ENCODE data around the gene MIGA2.
A peak's percentile ranks its signal among the peaks of the same experiment; 100 is the strongest.

Gene MIGA2

DNA sequence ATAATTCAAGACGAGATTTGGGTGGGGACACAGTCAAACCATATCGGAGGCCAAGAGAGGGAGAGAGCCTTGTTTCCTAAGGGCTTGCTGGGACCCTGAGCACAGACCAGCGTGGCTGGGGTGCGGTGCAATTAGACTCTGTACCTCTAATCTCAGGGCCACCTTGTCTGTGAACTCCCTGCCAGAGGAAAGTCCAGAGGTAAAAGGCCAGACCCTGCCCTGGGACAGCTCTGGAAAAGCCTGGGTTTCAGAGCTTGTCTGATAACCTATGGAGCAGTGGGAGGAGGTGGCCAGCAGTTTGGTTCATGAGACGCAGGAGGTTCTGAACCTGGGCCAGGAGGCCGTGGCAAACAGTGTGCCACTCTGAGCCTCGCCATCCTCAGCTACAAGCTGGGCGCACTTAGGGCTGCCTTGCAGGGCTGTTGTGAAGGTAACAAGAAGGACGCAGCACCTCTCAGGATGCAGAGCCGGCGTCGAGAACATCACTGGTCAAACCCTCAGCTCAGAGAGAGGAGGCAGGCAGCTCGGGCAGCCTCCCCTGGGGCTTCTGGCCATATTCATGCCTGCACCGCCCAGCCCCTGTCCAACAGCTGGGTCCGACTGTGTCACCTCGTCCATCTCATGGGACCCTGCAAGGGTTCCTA lies 39.7 kb downstream of the MIGA2 start:
- POLR2A ChIA-PET, result no interaction called here

DNA sequence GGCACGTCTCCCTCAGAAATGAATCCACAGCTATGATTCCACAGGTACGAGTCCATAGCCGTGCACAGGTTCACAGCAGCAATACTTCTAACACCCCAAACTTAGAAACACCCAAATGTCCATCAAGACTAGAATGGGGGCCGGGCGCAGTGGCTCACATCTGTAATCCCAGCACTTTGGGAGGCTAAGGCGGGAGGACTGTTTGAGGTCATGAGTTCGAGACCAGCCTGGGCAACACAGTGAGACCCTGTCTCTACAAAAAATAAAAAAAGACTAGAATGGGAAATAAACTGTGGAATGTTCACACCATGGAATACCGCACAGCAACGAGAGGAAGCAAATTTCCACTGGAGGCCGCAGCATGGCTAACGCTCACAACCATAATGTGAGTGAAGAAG lies 40.2 kb downstream of the MIGA2 start:
- H3K36me3 ChIP-seq (ENCODE audit: control insufficient read depth in 2 of 2, insufficient read depth in 1 of 2, low read length in 2 of 2), result no peaks in the 10 kb centered on the region
- POLR2A ChIA-PET, result no interaction called here
- no peaks in the 10 kb centered on the region for H3K9me3 ChIP-seq (ENCODE audit: control insufficient read depth, insufficient read depth, low read depth, low read length)
- CTCF ChIA-PET, result interaction anchor here (1.0 kb wide), 1 partner anchor 148 kb away, joined by 4 read pairs; no protein-coding TSS in a partner anchor
- no peaks in the 10 kb centered on the region for H3K4me1 ChIP-seq (ENCODE audit: control insufficient read depth, insufficient read depth, low read length)
- no peak overlapping the region for H3K4me3 ChIP-seq (ENCODE audit: low read depth, low read length)
- H3K27ac ChIP-seq (ENCODE audit: extremely low read depth, low read depth, low read length), result no peak overlapping the region
- TF ChIP-seq ZNF521 (tag by site-specific recombination; IDR thresholded peaks at IDR 0.05) (no peak), ZNF121 (tag by site-specific recombination; IDR thresholded peaks at IDR 0.05) (peak; percentile 82)

More for the DNA sequence above, 39.7 kb downstream of the MIGA2 start:
- no peak overlapping the region for H3K27ac ChIP-seq (ENCODE audit: extremely low read depth, low read depth, low read length)
- no peaks in the 10 kb centered on the region for H3K36me3 ChIP-seq (ENCODE audit: control insufficient read depth in 2 of 2, insufficient read depth in 1 of 2, low read length in 2 of 2)
- H3K4me1 ChIP-seq (ENCODE audit: control insufficient read depth, insufficient read depth, low read length), result no peaks in the 10 kb centered on the region
- H3K9me3 ChIP-seq (ENCODE audit: control insufficient read depth, insufficient read depth, low read depth, low read length), result no peaks in the 10 kb centered on the region
- TF ChIP-seq, protein P1, sequence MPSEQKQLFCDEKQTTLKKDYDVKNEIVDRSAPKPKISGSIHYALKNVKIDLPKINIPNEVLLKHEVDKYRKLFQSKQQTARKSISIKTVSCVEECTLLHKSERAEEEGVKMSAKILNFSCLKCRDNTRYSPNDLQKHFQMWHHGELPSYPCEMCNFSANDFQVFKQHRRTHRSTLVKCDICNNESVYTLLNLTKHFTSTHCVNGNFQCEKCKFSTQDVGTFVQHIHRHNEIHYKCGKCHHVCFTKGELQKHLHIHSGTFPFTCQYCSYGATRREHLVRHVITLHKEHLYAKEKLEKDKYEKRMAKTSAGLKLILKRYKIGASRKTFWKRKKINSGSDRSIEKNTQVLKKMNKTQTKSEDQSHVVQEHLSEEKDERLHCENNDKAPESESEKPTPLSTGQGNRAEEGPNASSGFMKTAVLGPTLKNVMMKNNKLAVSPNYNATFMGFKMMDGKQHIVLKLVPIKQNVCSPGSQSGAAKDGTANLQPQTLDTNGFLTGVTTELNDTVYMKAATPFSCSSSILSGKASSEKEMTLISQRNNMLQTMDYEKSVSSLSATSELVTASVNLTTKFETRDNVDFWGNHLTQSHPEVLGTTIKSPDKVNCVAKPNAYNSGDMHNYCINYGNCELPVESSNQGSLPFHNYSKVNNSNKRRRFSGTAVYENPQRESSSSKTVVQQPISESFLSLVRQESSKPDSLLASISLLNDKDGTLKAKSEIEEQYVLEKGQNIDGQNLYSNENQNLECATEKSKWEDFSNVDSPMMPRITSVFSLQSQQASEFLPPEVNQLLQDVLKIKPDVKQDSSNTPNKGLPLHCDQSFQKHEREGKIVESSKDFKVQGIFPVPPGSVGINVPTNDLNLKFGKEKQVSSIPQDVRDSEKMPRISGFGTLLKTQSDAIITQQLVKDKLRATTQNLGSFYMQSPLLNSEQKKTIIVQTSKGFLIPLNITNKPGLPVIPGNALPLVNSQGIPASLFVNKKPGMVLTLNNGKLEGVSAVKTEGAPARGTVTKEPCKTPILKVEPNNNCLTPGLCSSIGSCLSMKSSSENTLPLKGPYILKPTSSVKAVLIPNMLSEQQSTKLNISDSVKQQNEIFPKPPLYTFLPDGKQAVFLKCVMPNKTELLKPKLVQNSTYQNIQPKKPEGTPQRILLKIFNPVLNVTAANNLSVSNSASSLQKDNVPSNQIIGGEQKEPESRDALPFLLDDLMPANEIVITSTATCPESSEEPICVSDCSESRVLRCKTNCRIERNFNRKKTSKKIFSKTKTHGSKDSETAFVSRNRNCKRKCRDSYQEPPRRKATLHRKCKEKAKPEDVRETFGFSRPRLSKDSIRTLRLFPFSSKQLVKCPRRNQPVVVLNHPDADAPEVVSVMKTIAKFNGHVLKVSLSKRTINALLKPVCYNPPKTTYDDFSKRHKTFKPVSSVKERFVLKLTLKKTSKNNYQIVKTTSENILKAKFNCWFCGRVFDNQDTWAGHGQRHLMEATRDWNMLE (tag by site-specific recombination; conservative IDR thresholded peaks at IDR 0.05; ENCODE audit: low read depth), result no peak
- TF ChIP-seq GLI2 (tag by site-specific recombination; IDR thresholded peaks at IDR 0.05; ENCODE audit: borderline replicate concordance, low read depth), result no peak
- TF ChIP-seq, protein P2, sequence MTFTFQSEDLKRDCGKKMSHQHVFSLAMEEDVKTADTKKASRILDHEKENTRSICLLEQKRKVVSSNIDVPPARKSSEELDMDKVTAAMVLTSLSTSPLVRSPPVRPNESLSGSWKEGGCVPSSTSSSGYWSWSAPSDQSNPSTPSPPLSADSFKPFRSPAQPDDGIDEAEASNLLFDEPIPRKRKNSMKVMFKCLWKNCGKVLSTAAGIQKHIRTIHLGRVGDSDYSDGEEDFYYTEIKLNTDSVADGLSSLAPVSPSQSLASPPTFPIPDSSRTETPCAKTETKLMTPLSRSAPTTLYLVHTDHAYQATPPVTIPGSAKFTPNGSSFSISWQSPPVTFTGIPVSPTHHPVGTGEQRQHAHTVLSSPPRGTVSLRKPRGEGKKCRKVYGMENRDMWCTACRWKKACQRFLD (tag by site-specific recombination; IDR thresholded peaks at IDR 0.05), result no peak
- TF ChIP-seq ZNF335 (tag by site-specific recombination; conservative IDR thresholded peaks at IDR 0.05), result peak; percentile 31; the same call in 1 of the 2 replicates
- H3K4me3 ChIP-seq (ENCODE audit: low read depth, low read length), result no peak overlapping the region
- CTCF ChIA-PET, result interaction anchor here (1.0 kb wide), 1 partner anchor 148 kb away, joined by 4 read pairs; no protein-coding TSS in a partner anchor

DNA sequence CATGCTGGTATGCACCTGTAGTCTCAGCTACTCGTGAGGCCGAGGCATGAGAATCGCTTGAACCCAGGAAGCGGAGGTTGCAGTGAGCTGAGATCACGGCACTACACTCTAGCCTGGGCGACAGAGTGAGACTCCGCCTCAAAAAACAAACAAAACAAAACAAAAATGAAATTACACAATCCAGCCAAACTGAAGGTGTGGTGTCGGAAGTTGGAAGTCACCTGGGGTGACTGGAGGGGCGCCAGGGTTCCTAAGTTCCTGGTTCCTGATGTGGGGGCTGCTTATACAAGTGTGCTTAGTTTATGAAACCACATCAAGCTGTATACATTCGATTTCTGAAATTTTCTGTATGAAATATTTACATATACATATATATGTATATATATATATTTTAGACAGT lies 40.8 kb downstream of the MIGA2 start:
- no peak overlapping the region for H3K27ac ChIP-seq (ENCODE audit: extremely low read depth, low read depth, low read length)
- ChIA-PET POLR2A (interaction anchor here (0.6 kb wide), 1 partner anchor 49 kb away, joined by 3 read pairs; the partner anchor contains the start of gene SH3GLB2), CTCF (interaction anchor here (1.3 kb wide), 1 partner anchor 26 kb away, joined by 4 read pairs; no protein-coding TSS in a partner anchor)
- H3K4me3 ChIP-seq (ENCODE audit: low read depth, low read length), result no peak overlapping the region
- TF ChIP-seq ZNF549 (tag by site-specific recombination; IDR thresholded peaks at IDR 0.05), result no peak
- TF ChIP-seq, protein P3, sequence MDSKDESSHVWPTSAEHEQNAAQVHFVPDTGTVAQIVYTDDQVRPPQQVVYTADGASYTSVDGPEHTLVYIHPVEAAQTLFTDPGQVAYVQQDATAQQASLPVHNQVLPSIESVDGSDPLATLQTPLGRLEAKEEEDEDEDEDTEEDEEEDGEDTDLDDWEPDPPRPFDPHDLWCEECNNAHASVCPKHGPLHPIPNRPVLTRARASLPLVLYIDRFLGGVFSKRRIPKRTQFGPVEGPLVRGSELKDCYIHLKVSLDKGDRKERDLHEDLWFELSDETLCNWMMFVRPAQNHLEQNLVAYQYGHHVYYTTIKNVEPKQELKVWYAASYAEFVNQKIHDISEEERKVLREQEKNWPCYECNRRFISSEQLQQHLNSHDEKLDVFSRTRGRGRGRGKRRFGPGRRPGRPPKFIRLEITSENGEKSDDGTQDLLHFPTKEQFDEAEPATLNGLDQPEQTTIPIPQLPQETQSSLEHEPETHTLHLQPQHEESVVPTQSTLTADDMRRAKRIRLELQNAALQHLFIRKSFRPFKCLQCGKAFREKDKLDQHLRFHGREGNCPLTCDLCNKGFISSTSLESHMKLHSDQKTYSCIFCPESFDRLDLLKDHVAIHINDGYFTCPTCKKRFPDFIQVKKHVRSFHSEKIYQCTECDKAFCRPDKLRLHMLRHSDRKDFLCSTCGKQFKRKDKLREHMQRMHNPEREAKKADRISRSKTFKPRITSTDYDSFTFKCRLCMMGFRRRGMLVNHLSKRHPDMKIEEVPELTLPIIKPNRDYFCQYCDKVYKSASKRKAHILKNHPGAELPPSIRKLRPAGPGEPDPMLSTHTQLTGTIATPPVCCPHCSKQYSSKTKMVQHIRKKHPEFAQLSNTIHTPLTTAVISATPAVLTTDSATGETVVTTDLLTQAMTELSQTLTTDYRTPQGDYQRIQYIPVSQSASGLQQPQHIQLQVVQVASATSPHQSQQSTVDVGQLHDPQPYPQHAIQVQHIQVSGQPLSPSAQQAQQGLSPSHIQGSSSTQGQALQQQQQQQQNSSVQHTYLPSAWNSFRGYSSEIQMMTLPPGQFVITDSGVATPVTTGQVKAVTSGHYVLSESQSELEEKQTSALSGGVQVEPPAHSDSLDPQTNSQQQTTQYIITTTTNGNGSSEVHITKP (tag by site-specific recombination; IDR thresholded peaks at IDR 0.05), result 0 out of 2 replicates have a peak, but pooled peaks have one; percentile 12
- H3K4me1 ChIP-seq (ENCODE audit: control insufficient read depth, insufficient read depth, low read length), result 0 out of 2 replicates have a peak, but pooled peaks cover 2% of the 10 kb centered on the region
- H3K36me3 ChIP-seq (ENCODE audit: control insufficient read depth in 2 of 2, insufficient read depth in 1 of 2, low read length in 2 of 2), result no peaks in the 10 kb centered on the region
- no peaks in the 10 kb centered on the region for H3K9me3 ChIP-seq (ENCODE audit: control insufficient read depth, insufficient read depth, low read depth, low read length)
